IPS DF 4.7 (cell line): ENCODE results near the gene PSG11.
"Not testable (repeated sequence)": the region's sequence is repeated elsewhere in the genome, so short reads cannot be mapped to it uniquely, and the experiment has no call there.

Experiments
- DNase-seq: peaks from one replicate; pipeline ENCODE4 v3.0.0-alpha.2; 2013; ENCODE audit warnings: low spot score; ENCODE audit errors: extremely low read depth

The PSG11 gene

DNA sequence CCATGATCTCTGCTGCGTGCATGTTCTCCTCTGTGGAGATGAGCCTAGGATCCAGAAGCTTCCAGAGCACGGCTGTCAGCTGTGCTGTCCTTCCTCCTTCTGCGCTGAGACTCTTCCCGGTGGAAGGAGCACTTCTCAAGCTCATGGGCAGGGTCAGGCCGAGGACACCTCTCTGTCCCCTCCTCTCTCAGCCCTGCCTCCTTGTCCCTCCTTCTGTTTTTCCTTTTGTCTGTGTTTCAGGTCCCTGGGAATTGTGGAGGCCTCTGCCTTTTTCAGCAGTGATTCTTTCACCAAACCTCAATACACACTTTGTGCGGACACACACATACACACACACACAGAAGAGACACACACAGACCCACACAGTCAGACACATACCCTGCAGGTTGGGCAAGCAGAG, at the start of gene PSG11:
TSS of gene PSG11 (minus strand) at position 101 of the 400 bp plus-strand sequence. CDS start at position 4, 97 bp downstream.
- DNase-seq = not testable (repeated sequence)

DNA sequence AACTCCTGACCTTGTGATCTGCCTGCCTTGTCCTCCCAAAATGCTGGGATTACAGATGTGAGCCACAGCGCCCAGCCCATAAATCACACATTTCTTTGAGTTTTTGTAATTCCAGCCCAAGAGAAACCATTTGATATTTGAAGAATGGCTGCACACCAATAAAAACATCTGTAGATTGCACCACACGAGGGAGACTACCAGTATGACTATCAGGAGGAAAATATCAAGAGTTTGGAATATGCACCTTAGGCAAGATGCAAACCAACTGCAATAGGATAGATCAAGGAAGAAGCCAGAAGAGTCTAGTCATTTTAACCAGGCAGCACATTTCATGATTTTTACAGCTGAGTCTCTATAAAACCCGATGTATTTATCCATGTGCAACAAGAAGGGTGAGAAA, 36.1 kb upstream of the PSG11 start:
- DNase-seq = not testable (repeated sequence)

DNA sequence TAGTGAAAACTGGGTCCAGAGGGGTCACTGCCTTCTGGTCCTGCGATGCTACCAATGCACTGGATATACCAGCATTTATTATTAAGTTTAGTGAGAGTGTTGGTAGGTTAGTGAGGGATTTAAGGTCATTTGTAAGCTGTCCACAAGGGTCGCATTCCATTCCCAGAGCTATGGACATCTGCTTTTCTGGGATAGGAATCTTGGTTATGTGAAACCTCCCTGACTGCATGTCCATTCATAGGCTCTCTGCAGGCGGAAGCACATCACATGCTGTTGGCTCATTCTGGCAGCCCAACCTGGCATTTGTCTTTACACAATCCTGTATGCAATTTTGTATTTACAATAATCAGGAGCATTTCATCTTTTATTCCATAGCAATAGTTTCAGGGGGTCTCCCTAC, 35.1 kb upstream of the PSG11 start:
- not testable (repeated sequence) for DNase-seq

DNA sequence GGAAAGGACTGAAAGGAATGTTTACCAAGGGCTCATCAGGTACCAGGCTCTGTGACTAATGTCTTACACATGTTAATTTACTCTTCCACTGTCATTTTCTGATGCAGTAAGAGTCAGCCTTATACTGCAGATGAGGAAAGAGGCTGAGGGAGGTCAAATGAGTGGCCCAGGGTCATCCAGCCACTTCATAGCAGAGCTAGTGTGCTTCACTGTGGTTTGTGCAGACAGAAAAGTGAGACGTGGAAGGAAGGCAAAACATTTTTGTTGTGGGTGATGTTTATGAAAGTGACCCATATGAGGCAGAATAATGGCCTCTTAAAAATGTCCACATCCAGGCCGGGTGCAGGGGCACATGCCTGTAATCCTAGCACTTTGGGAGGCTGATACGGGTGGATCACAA, 34.0 kb upstream of the PSG11 start:
- DNase-seq = not testable (repeated sequence)

DNA sequence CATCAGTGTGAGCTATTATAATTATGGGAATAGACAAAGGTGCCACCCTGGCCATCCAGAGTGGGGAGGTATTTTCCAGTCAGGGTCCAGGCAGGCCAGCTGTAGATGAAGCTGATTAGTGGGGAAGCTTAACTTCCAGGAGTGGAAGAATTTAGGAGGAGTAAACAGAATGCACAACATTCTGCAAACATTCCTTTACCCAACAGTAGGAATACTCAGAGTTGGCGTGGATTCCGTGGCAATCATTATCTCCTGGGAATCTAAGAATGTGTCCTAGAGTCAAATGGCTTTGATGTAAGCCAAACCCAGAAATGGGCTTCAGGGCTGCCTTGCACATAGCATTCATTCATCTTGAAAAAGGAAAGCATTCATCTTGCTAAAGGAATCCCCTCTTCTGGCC, 33.2 kb upstream of the PSG11 start:
- DNase-seq = not testable (repeated sequence)

DNA sequence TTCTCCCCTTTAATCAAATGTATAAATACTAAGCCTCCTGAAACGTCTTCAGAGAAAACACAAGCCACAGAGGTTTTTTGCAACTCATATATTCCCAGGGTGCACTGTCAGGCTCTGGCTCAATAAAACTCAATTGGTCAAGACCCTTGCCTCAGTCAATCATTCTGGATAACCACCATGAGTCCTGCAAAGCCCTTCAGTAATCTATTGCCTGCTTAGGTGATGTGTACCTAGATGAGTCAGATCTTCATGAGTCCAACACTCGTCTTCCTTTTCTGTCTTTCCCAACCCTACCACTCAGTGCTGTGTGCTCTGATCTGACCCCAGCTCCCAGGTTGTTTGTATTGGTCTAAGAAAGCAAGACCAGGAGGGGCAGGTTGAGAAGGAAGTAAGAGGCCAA, 32.2 kb upstream of the PSG11 start:
- DNase-seq = not testable (repeated sequence)

DNA sequence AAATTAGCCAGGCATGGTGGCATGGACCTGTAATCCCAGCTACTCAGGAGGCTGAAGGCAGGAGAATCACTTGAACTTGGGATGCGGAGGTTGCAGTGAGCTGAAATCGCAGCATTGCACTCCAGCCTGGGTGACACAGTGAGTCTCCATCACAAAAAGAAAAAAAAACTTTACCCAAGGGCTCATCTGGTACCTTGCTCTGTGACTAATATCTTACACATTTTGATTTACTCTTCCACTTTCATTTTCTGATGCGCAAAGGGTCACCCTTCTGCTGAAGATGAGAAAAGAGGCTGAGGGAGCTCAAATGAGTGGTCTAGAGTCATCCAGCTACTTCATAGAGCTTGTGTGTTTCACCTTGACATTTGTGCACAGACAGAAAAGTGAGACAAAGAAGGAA, 21.7 kb upstream of the PSG11 start:
- not testable (repeated sequence) for DNase-seq

DNA sequence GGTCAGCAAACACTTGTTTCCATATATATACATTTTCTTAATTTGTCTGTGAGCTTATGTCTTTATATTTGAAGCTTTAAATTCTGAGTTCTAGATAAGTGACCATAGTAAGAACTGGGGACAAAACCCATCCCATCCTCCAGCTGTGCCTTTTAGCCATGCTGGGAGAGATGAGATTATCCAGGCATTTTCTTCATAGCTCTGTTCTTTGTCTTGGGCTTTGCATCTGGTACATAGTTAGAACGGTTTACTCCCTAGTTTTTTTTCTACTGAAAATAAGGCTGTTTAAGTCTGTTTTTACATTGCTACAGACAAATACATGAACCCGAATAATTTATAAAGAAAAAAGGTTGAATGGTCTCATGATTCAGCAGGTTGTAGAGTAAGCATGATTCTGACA, 20.3 kb upstream of the PSG11 start:
- DNase-seq = not testable (repeated sequence)

DNA sequence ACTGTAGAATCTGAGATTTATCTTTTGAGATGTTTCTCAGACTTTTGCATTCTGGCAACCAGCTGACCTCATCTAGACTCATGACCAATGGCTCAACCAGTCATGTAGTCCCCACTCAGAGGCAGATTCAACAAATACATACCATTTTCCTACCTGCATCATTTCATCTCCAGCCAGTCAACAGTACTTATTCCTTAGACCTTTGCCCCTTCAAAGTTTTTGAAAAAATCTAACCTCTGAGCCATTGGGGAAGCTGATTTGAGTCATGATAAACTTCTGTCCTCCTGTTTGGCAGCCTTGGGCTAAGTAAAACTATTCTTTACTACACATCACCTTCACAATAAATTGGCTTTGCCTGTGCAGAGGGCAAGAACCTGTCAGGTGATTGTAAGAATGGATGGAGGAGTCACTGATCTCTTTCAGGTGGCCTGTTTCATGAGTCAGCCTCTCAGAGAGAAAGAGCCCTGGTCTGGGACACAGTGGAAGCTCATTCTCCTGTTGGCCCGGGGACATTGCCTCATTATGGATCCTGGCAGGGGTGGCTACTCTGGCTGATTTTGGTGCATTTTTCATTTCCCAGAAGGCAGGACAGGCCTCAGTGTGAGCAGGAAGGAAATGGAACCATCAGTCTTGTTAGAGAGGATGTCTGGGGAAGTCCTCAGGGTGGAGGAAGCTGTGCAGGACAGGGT, 17.4 kb upstream of the PSG11 start:
- not testable (repeated sequence) for DNase-seq

DNA sequence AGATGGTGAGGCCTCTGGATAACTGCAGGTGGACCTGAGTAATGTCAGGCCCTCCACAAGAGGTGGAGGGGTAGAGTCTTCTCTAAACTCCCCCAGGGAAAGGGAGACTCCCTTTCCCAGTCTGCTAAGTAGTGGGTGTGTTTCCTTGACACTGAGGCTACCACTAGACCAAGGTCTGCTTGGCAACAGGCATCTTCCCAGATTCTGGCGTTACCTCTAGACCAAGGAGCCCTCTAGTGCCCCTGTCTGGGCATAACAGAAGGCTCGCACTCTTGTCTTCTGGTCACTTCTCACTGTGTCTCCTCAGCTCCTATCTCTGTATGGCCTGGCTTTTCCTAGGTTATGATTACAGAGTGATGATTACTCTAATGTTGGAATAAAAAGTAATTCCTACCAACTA, 5.4 kb upstream of the PSG11 start:
- not testable (repeated sequence) for DNase-seq

DNA sequence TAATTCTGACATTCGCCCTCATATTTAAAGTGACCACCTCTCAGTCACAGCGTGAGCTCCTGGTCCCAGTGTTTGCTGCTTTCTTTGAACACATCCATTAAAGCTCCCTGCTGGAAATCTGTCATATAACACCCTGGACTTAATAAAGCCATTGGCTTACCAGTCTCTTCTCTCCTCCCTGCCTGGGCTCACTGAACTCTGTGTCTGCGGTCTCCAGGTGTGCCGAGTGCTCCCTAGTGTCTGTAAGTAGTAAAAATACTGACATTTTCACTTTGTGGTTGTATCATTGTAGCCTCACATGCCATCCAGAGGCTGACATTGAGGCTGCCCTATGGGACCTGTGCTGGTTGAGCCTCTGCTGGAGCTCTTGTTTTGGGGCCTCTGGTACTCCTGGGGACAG, 2.6 kb upstream of the PSG11 start:
- DNase-seq = no peak

DNA sequence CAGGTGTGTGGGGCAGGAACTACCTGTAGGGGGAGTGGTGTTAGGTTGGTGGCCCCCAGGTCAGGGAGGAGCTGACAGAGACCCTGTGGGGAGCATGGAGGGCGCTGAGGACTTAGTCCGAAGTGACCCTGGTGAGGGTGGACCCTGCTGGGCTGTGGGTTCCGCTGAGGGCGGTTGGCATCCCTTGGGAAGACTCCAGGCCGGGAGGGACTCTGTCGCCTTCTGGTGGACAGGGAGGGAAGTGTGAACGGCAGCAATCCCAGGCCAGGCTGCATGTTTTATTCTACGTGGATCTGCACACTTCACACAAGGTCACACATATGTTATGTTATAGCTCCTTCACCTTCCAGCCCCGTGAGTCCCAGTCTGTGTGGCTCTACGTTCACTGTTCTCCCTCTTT, 1.7 kb upstream of the PSG11 start:
- not testable (repeated sequence) for DNase-seq

DNA sequence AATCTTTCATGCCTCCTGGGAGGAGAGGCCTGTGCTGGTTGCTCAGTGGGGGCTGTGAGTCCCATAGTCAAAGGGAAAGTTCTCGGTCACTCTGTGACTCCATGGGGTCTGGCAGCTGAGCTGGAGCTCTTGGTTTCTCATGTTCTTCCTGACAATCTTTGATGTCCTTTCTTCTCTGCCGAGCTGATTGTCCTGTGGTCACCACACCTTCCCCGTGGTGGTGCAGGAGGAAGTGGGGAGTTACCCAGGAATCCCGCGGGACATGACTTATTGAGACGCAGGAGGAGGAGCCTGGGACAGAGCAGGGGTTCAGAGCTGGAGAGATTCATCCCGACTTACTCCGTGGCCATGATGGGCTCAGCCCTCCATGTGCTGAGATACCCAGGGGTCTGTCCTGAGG, 792 bp upstream of the PSG11 start:
- not testable (repeated sequence) for DNase-seq

DNA sequence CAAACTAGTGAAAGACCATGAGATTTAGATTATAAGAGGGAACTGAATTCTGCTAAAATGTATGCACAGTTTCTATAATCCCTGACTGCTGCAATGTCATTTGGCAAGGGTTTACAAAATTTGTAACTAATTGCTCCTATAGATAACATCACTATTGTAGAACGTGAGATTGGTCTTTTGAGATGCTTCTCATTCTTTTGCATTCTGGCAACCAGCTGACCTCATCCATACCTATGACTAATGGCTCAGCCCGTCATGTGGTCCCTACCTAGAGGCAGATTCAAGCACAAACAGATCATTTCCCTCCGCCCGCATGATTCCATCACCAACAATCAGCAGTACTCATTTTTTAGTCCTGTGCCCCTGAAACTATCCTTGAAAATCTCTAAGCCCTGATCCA, 4.2 kb downstream of the PSG11 start:
- DNase-seq = not testable (repeated sequence)

DNA sequence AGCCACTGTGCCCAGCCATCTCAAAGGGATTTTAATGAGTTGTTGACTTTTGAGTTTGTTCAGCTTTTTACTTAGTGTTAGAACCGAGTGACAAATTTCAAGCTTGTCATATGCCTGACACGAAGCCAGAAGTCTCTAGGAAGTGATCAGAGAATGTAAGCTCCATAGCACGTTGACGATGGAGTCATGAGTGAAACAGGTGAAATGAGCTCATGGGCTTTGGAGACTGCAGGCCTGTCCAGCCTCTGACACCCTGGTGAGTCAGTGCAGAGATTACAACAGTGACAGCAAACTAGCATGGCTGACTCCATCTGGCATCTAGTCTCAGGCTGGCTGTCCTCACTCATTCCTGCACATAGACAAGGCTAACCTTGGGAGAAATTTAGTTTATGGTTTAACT, 4.6 kb downstream of the PSG11 start:
- not testable (repeated sequence) for DNase-seq

DNA sequence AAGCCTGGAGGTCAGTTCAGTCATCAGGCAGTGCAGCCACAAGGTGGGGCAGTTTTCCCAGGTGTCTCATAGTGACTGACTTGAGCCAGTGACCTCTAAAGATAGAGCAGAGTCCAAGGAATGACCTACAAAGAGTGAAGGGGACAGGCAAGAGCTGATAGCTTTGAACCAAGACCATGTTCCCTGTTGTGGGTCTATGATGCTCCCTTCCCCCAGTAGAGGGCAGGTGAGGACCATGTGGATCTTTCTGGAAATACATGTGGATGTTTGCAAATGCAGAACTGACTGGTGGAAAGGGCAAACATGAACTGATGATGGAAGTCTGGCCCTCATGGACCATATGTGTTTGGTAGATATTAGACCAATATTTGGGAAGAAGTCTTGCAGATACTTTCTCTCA, 6.7 kb downstream of the PSG11 start:
- DNase-seq = not testable (repeated sequence)

DNA sequence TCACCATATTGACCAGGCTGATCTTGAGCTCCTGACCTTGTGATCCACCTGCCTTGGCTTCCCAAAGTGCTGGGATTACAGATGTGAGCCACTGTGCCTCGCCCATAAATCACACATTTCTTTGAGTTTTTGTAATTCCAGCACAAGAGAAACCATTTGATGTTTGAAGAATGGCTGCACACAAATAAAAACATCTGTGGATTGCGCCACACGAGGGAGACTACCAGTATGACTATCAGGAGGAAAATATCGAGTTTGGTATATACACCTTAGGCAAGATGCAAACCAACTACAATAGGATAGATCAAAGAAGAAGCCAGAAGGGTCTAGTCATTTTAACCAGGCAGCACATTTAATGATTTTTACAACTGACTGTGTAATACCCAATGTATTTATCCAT, 20.4 kb downstream of the PSG11 start:
- DNase-seq = not testable (repeated sequence)

DNA sequence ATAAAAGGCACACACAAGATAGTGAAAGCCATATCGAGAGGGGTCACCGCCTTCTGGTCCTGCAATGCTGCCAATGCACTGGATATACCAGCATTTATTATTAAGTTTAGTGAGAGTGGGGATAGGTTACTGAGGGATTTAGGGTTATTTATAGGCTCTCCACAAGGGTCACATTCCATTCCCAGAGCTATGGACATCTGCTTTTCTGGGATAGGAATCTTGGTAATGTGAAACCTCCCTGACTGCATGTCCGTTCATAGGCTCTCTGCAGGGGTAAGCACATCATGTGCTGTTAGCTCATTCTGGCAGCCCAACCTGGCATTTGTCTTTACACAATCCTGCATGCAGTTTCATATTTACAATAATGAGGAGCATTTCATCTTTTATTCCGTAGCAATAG, 21.4 kb downstream of the PSG11 start:
- not testable (repeated sequence) for DNase-seq

DNA sequence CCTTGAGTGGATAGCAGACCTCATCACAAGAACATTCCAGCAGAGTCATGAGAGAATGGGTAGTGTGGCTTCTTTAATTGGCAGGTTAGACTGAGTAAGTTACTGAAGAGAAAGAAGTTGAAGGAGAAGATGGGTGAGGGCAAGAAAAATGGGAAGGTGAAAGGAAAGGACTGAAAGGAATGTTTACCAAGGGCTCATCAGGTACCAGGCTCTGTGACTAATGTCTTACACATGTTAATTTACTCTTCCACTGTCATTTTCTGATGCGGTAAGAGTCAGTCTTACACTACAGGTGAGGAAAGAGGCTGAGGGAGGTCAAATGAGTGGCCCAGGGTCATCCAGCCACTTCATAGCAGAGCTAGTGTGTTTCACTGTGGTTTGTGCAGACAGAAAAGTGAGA, 22.6 kb downstream of the PSG11 start:
- DNase-seq = not testable (repeated sequence)

DNA sequence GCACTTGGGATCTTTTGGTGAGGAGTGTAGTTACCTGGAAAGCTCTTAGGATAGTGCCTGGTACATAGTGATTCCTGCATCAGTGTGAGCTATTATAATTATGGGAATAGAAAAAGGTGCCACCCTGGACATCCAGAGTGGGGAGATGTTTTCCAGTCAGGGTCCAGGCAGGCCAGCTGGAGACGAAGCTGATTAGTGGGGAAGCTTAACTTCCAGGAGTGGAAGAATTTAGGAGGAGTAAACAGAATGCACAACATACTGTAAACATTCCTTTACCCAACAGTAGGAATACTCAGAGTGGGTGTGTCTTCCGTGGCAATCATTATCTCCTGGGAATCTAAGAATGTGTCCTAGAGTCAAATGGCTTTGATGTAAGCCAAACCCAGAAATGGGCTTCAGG, 23.3 kb downstream of the PSG11 start:
- DNase-seq = not testable (repeated sequence)

DNA sequence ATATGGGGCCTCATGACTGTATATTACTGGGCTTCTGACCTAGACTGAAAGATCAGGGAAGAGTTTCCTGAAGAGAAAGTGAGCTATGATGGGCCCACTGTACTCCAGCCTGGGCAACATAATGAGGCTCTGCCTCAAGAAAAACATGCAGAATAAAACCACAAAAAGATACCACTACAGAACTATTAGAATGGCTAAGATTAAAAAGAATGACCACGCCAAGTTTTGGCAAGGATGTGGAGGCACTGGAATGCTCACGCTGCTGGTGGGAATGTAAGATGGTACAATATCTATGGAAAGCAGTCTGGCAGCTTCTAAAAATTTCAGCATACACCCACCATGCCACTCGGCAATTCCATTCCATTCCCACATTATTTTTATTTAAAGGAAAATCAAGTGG, 30.1 kb downstream of the PSG11 start:
- DNase-seq = not testable (repeated sequence)

DNA sequence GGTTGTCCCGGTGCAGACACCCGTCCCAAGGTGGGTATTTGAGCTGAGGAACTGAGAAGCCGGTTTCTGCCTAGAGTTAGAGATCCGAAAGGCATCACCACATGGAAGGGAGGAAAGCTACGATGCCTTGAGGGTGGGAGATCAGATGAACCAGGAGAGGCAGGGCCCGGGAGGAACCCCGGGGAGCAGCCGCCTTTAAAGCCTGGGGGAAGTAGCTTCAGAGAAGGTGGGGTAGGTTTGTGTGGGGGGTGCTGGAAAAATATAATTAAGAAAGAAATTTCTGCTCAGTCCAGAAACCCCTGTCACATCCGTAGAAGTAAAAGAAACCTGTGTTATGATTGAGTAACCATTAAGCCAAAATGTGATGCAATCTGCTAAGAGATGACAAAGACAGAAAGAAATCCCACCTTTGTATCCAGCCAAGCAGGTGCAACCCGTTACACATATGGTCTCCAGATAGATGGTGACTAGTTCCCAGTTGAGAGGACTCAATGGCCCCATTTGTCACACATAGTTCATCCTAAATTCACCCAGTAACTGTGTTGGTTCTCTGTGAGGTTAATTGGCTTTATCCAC, 34.2 kb downstream of the PSG11 start:
- not testable (repeated sequence) for DNase-seq

DNA sequence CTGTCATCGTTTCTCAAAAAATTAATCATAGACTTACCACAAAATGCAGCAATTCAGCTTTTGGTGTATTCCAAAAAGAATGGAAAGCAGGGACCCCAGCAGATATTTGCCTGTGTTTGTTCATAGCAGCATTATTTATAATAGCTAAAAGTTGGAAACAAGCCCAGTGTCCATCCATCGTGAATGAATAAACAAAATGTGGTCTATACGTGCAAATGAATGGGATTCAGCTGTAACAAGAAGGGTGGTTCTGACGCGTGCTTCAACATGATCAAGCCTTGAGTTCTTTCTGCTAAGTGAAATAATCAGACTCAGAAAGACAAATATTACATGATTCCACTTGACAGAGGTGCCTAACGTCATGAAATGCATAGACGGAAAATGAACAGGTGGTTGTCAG, 36.4 kb downstream of the PSG11 start:
- no peak for DNase-seq
